ENCODE measurements around the gene IFNL2.
"Not testable (repeated sequence)": the region's sequence is repeated elsewhere in the genome, so short reads cannot be mapped to it uniquely, and the experiment has no call there.

IFNL2 gene
- total RNA-seq = 0 to 0.09 (median 0) reads per million in 3 donors

- H3K27ac ChIP-seq (ENCODE audit: insufficient read depth, low read length, poor library complexity, severe bottlenecking); H3K9me3 ChIP-seq (ENCODE audit: control insufficient read depth, low read length); DNase-seq; H3K36me3 ChIP-seq (ENCODE audit: control insufficient read depth, insufficient read depth, low read length); H3K4me1 ChIP-seq (ENCODE audit: control insufficient read depth, insufficient read depth, low read length, poor library complexity, severe bottlenecking); H3K4me3 ChIP-seq (ENCODE audit: insufficient read depth, low read depth, low read length, poor library complexity, severe bottlenecking); H3K27me3 ChIP-seq (replicated peaks; ENCODE audit: control insufficient read depth, insufficient read depth, low read length, poor library complexity, severe bottlenecking): not testable (repeated sequence)
These were observed at the start of gene IFNL2 for GRCh38 chr19:39268085-39268484. TSS of gene IFNL2 (plus strand) at chr19:39268396. CDS start at chr19:39268569, 173 bp downstream.

GRCh38 chr19:39219108-39219507 is 49.1 kb upstream of the IFNL2 start:
- H3K27ac ChIP-seq (ENCODE audit: insufficient read depth, low read length, poor library complexity, severe bottlenecking); H3K9me3 ChIP-seq (ENCODE audit: control insufficient read depth, low read length); DNase-seq; H3K4me3 ChIP-seq (ENCODE audit: insufficient read depth, low read depth, low read length, poor library complexity, severe bottlenecking); H3K4me1 ChIP-seq (ENCODE audit: control insufficient read depth, insufficient read depth, low read length, poor library complexity, severe bottlenecking); H3K27me3 ChIP-seq (replicated peaks; ENCODE audit: control insufficient read depth, insufficient read depth, low read length, poor library complexity, severe bottlenecking); H3K36me3 ChIP-seq (ENCODE audit: control insufficient read depth, insufficient read depth, low read length): not testable (repeated sequence)

GRCh38 chr19:39223703-39224279 is 44.4 kb upstream of the IFNL2 start:
- Histone ChIP-seq H3K4me1 (ENCODE audit: control insufficient read depth, insufficient read depth, low read length, poor library complexity, severe bottlenecking) (no peaks in the 10 kb centered on the region), H3K27ac (ENCODE audit: insufficient read depth, low read length, poor library complexity, severe bottlenecking) (no peak overlapping the region), H3K36me3 (ENCODE audit: control insufficient read depth, insufficient read depth, low read length) (no peaks in the 10 kb centered on the region), H3K4me3 (ENCODE audit: insufficient read depth, low read depth, low read length, poor library complexity, severe bottlenecking) (no peak overlapping the region), H3K27me3 (replicated peaks; ENCODE audit: control insufficient read depth, insufficient read depth, low read length, poor library complexity, severe bottlenecking) (peaks cover 8% of the 10 kb centered on the region), H3K9me3 (ENCODE audit: control insufficient read depth, low read length) (no peaks in the 10 kb centered on the region)
- no peak for DNase-seq

GRCh38 chr19:39224910-39225309 is 43.3 kb upstream of the IFNL2 start:
- no peak for DNase-seq
- H3K4me3 ChIP-seq (ENCODE audit: insufficient read depth, low read depth, low read length, poor library complexity, severe bottlenecking) = no peak overlapping the region
- no peaks in the 10 kb centered on the region for H3K36me3 ChIP-seq (ENCODE audit: control insufficient read depth, insufficient read depth, low read length)
- no peaks in the 10 kb centered on the region for H3K4me1 ChIP-seq (ENCODE audit: control insufficient read depth, insufficient read depth, low read length, poor library complexity, severe bottlenecking)
- H3K9me3 ChIP-seq (ENCODE audit: control insufficient read depth, low read length) = no peaks in the 10 kb centered on the region
- H3K27ac ChIP-seq (ENCODE audit: insufficient read depth, low read length, poor library complexity, severe bottlenecking) = no peak overlapping the region
- peaks cover 8% of the 10 kb centered on the region for H3K27me3 ChIP-seq (replicated peaks; ENCODE audit: control insufficient read depth, insufficient read depth, low read length, poor library complexity, severe bottlenecking)

GRCh38 chr19:39230096-39230764 is 38.0 kb upstream of the IFNL2 start:
- Histone ChIP-seq H3K4me3 (ENCODE audit: insufficient read depth, low read depth, low read length, poor library complexity, severe bottlenecking) (no peak overlapping the region), H3K27ac (ENCODE audit: insufficient read depth, low read length, poor library complexity, severe bottlenecking) (no peak overlapping the region), H3K36me3 (ENCODE audit: control insufficient read depth, insufficient read depth, low read length) (no peaks in the 10 kb centered on the region), H3K27me3 (replicated peaks; ENCODE audit: control insufficient read depth, insufficient read depth, low read length, poor library complexity, severe bottlenecking) (no peaks in the 10 kb centered on the region), H3K9me3 (ENCODE audit: control insufficient read depth, low read length) (no peaks in the 10 kb centered on the region), H3K4me1 (ENCODE audit: control insufficient read depth, insufficient read depth, low read length, poor library complexity, severe bottlenecking) (no peaks in the 10 kb centered on the region)
- DNase-seq = no peak

- H3K4me3 ChIP-seq (ENCODE audit: insufficient read depth, low read depth, low read length, poor library complexity, severe bottlenecking) = no peak overlapping the region
- no peaks in the 10 kb centered on the region for H3K27me3 ChIP-seq (replicated peaks; ENCODE audit: control insufficient read depth, insufficient read depth, low read length, poor library complexity, severe bottlenecking)
- no peak for DNase-seq
- no peaks in the 10 kb centered on the region for H3K9me3 ChIP-seq (ENCODE audit: control insufficient read depth, low read length)
- H3K4me1 ChIP-seq (ENCODE audit: control insufficient read depth, insufficient read depth, low read length, poor library complexity, severe bottlenecking) = no peaks in the 10 kb centered on the region
- H3K27ac ChIP-seq (ENCODE audit: insufficient read depth, low read length, poor library complexity, severe bottlenecking) = no peak overlapping the region
- no peaks in the 10 kb centered on the region for H3K36me3 ChIP-seq (ENCODE audit: control insufficient read depth, insufficient read depth, low read length)
These were observed 35.5 kb upstream of the IFNL2 start for GRCh38 chr19:39232708-39233107.

GRCh38 chr19:39236527-39236926 is 31.7 kb upstream of the IFNL2 start:
- Histone ChIP-seq H3K27ac (ENCODE audit: insufficient read depth, low read length, poor library complexity, severe bottlenecking) (no peak overlapping the region), H3K9me3 (ENCODE audit: control insufficient read depth, low read length) (no peaks in the 10 kb centered on the region), H3K27me3 (replicated peaks; ENCODE audit: control insufficient read depth, insufficient read depth, low read length, poor library complexity, severe bottlenecking) (no peaks in the 10 kb centered on the region), H3K4me3 (ENCODE audit: insufficient read depth, low read depth, low read length, poor library complexity, severe bottlenecking) (no peak overlapping the region), H3K36me3 (ENCODE audit: control insufficient read depth, insufficient read depth, low read length) (no peaks in the 10 kb centered on the region), H3K4me1 (ENCODE audit: control insufficient read depth, insufficient read depth, low read length, poor library complexity, severe bottlenecking) (peaks cover 5% of the 10 kb centered on the region)
- DNase-seq = no peak

GRCh38 chr19:39237200-39238184 is 30.7 kb upstream of the IFNL2 start:
- Histone ChIP-seq H3K9me3 (ENCODE audit: control insufficient read depth, low read length) (no peaks in the 10 kb centered on the region), H3K4me1 (ENCODE audit: control insufficient read depth, insufficient read depth, low read length, poor library complexity, severe bottlenecking) (peaks cover 5% of the 10 kb centered on the region), H3K4me3 (ENCODE audit: insufficient read depth, low read depth, low read length, poor library complexity, severe bottlenecking) (peak overlapping the region; percentile 42), H3K36me3 (ENCODE audit: control insufficient read depth, insufficient read depth, low read length) (no peaks in the 10 kb centered on the region), H3K27ac (ENCODE audit: insufficient read depth, low read length, poor library complexity, severe bottlenecking) (peak overlapping the region; percentile 31), H3K27me3 (replicated peaks; ENCODE audit: control insufficient read depth, insufficient read depth, low read length, poor library complexity, severe bottlenecking) (no peaks in the 10 kb centered on the region)
- DNase-seq = no peak

- Histone ChIP-seq H3K36me3 (ENCODE audit: control insufficient read depth, insufficient read depth, low read length) (no peaks in the 10 kb centered on the region), H3K4me1 (ENCODE audit: control insufficient read depth, insufficient read depth, low read length, poor library complexity, severe bottlenecking) (peaks cover 5% of the 10 kb centered on the region), H3K27ac (ENCODE audit: insufficient read depth, low read length, poor library complexity, severe bottlenecking) (no peak overlapping the region), H3K9me3 (ENCODE audit: control insufficient read depth, low read length) (no peaks in the 10 kb centered on the region), H3K27me3 (replicated peaks; ENCODE audit: control insufficient read depth, insufficient read depth, low read length, poor library complexity, severe bottlenecking) (no peaks in the 10 kb centered on the region), H3K4me3 (ENCODE audit: insufficient read depth, low read depth, low read length, poor library complexity, severe bottlenecking) (peak overlapping the region; percentile 42)
- DNase-seq = no peak
These were observed 30.0 kb upstream of the IFNL2 start for GRCh38 chr19:39238209-39238608.

- Histone ChIP-seq H3K4me1 (ENCODE audit: control insufficient read depth, insufficient read depth, low read length, poor library complexity, severe bottlenecking) (peaks cover 5% of the 10 kb centered on the region), H3K4me3 (ENCODE audit: insufficient read depth, low read depth, low read length, poor library complexity, severe bottlenecking) (no peak overlapping the region), H3K27me3 (replicated peaks; ENCODE audit: control insufficient read depth, insufficient read depth, low read length, poor library complexity, severe bottlenecking) (no peaks in the 10 kb centered on the region), H3K36me3 (ENCODE audit: control insufficient read depth, insufficient read depth, low read length) (no peaks in the 10 kb centered on the region), H3K27ac (ENCODE audit: insufficient read depth, low read length, poor library complexity, severe bottlenecking) (no peak overlapping the region), H3K9me3 (ENCODE audit: control insufficient read depth, low read length) (no peaks in the 10 kb centered on the region)
- no peak for DNase-seq
These were observed 29.3 kb upstream of the IFNL2 start for GRCh38 chr19:39238944-39239343.

All from effector memory CD4-positive, alpha-beta T cell (primary cell).